OCI-LY3 (cell line): Measurements from ENCODE around the gene TBXAS1.

Source experiments
- EZH2phosphoT487 ChIP-seq: fragments of 200-600 bp; shearing (Covaris generic); IDR thresholded peaks from 2 replicates; pipeline ENCODE4 v1.6.1; 2018; ENCODE audit warnings: antibody characterized with exemption, mixed run types, low read depth
- TF ChIP-seq, protein P1 (sequence below): fragments of 200-600, 300-600 bp; sonication (generic); IDR thresholded peaks from 2 replicates; pipeline ENCODE4 v1.5.1; 2014; ENCODE audit warnings: antibody characterized with exemption, low read length, low read depth

DNA sequence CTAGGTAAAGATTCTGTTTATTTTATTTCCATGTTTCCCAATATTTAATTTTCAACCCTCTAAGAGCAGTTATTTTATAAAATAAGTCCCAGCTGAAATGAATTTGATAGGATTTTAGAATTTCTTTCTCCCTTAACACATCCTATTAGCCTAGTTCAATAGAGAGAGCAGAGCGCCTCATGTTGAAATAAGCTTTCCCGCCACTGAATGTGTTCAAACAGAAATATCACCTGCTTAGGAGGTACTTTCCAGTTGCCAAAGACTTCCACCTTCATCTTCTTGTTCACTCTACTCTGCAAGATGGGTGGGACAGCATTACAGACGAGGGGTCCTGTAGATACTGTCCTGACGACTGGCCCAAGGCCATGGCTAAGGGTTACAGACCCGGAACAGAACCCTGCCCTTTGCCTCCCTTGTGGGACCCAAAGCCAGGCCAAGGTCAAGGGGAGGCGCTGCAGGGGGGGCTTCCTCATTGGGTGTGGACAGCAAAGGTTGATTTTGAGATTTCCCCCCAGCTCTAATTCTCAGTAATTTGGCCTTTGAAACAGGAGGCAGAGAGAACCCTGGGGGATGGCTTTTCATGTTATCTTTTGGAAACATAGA lies 171.7 kb downstream of the TBXAS1 start:
- TF ChIP-seq, protein P1, sequence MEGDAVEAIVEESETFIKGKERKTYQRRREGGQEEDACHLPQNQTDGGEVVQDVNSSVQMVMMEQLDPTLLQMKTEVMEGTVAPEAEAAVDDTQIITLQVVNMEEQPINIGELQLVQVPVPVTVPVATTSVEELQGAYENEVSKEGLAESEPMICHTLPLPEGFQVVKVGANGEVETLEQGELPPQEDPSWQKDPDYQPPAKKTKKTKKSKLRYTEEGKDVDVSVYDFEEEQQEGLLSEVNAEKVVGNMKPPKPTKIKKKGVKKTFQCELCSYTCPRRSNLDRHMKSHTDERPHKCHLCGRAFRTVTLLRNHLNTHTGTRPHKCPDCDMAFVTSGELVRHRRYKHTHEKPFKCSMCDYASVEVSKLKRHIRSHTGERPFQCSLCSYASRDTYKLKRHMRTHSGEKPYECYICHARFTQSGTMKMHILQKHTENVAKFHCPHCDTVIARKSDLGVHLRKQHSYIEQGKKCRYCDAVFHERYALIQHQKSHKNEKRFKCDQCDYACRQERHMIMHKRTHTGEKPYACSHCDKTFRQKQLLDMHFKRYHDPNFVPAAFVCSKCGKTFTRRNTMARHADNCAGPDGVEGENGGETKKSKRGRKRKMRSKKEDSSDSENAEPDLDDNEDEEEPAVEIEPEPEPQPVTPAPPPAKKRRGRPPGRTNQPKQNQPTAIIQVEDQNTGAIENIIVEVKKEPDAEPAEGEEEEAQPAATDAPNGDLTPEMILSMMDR: no peak
- no peak for TF ChIP-seq EZH2phosphoT487
